DMS53 treated with DMSO at 0.1 percent for 48 hours (cell line): ENCODE measurements around the gene G6PC1.
"Not testable (repeated sequence)": the region's sequence is repeated elsewhere in the genome, so short reads cannot be mapped to it uniquely, and the experiment has no call there.

Experiments used
- DNase-seq: peaks from one replicate; lab custom pipeline; 2025; ENCODE audit not compliant: unreplicated experiment; lab: John Stamatoyannopoulos, UW

Gene G6PC1

DNA sequence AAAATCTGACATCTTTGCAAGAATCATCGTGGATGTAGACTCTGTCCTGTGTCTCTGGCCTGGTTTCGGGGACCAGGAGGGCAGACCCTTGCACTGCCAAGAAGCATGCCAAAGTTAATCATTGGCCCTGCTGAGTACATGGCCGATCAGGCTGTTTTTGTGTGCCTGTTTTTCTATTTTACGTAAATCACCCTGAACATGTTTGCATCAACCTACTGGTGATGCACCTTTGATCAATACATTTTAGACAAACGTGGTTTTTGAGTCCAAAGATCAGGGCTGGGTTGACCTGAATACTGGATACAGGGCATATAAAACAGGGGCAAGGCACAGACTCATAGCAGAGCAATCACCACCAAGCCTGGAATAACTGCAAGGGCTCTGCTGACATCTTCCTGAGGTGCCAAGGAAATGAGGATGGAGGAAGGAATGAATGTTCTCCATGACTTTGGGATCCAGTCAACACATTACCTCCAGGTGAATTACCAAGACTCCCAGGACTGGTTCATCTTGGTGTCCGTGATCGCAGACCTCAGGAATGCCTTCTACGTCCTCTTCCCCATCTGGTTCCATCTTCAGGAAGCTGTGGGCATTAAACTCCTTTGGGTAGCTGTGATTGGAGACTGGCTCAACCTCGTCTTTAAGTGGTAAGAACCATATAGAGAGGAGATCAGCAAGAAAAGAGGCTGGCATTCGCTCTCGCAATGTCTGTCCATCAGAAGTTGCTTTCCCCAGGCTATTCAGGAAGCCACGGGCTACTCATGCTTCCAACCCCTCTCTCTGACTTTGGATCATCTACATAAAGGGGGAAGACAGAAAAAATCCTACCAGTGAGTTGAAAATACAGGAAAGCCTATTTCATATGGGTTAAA lies at the start of gene G6PC1:
G6PC1 (plus strand) TSS at position 340 of the 872 bp plus-strand sequence; CDS start at position 418, 78 bp downstream.
- no peak for DNase-seq

DNA sequence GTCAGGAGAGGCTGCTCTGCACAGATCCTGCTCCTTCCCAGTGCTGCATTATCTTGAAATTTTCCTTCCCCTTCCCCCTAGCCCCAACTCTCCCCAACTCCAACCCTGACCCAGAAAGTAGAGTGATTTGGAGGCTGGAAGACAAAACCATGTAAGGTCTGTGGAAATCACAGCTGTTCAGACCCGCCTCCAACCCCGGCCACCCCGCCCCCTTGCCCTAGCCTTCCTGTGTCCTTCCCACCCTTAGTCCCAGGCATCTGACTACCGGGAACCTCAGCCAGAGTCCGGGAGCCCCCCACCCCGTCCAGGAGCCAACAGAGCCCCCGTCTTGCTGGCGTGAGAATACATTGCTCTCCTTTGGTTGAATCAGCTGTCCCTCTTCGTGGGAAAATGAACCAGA lies 49.6 kb upstream of the G6PC1 start, which contains the start of gene AOC3:
AOC3 (plus strand) TSS at position 246 of the 400 bp plus-strand sequence; CDS start at position 391, 145 bp downstream.
- DNase-seq: no peak

DNA sequence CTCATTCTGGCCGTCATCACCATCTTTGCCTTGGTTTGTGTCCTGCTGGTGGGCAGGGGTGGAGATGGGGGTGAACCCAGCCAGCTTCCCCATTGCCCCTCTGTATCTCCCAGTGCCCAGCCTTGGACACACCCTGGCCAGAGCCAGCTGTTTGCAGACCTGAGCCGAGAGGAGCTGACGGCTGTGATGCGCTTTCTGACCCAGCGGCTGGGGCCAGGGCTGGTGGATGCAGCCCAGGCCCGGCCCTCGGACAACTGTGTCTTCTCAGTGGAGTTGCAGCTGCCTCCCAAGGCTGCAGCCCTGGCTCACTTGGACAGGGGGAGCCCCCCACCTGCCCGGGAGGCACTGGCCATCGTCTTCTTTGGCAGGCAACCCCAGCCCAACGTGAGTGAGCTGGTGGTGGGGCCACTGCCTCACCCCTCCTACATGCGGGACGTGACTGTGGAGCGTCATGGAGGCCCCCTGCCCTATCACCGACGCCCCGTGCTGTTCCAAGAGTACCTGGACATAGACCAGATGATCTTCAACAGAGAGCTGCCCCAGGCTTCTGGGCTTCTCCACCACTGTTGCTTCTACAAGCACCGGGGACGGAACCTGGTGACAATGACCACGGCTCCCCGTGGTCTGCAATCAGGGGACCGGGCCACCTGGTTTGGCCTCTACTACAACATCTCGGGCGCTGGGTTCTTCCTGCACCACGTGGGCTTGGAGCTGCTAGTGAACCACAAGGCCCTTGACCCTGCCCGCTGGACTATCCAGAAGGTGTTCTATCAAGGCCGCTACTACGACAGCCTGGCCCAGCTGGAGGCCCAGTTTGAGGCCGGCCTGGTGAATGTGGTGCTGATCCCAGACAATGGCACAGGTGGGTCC lies 49.0 kb upstream of the G6PC1 start:
- not testable (repeated sequence) for DNase-seq

DNA sequence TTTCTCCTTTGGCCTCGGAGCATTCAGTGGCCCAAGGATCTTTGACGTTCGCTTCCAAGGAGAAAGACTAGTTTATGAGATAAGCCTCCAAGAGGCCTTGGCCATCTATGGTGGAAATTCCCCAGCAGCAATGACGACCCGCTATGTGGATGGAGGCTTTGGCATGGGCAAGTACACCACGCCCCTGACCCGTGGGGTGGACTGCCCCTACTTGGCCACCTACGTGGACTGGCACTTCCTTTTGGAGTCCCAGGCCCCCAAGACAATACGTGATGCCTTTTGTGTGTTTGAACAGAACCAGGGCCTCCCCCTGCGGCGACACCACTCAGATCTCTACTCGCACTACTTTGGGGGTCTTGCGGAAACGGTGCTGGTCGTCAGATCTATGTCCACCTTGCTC lies 48.2 kb upstream of the G6PC1 start:
- no peak for DNase-seq

DNA sequence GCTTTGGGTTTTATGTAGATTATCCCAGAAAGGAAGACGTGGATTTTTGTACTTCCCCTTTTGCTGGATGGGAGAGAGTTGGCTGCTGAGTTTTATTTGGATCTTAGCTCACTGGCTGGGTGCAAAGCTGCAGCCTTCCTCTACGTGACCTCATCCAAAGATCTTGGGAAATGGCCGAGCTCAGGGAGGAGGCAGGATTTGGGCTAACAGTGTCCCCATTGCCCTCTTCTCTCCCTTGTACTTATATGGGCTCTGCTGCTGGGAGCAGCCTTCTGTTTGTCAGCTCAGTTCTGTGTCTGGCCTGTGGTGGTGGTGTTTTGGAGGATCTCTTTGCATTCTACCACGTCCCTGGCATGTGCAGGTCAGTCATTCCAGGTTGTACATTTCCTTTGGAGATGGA lies 47.6 kb upstream of the G6PC1 start:
- no peak for DNase-seq

DNA sequence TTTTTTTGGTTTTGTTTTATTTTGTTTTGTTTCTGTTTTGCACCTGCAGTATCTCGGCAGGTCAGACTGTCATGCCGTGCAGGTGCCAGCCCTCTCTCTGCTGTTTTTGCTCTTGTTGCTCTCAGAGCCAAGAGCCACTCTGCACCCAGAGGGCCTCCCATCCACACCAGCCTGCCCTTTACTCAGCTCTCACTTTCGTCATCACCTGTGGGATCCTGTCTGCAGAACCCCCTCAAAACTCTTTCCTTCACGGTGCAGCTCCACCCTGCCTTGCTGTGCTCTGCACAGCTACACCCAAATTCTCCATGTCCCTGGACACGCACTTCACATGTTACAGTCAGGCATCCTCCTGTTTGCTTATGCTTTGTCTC lies 47.0 kb upstream of the G6PC1 start:
- no peak for DNase-seq

DNA sequence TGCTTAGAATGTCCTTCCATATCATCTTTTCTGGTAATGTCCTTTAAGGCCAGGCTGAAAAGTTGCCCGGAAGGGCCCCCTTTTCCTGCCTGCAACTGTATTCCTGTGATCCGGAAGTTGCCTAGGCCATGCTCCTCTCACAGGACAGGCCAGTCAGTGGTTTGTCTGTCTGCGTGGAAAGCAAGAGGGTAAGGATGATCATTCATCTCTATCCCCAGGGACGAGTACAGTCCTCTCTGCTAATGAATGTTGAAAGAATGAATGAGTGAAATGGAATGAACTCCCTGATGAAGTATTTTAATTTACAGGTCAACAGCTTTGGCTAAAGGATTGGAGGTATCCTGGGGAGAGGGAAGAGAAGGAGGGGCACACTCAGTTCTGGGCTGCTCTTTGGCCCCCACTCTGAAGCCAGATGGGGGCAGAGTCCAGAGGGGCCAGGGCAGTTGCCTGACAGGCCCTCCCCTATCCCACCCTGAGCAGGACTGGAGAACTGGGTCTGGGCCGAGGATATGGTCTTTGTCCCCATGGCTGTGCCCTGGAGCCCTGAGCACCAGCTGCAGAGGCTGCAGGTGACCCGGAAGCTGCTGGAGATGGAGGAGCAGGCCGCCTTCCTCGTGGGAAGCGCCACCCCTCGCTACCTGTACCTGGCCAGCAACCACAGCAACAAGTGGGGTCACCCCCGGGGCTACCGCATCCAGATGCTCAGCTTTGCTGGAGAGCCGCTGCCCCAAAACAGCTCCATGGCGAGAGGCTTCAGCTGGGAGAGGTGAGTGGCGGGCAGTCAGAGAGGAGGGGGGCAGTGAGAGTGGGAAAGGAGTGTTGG lies 46.4 kb upstream of the G6PC1 start:
- no peak for DNase-seq

DNA sequence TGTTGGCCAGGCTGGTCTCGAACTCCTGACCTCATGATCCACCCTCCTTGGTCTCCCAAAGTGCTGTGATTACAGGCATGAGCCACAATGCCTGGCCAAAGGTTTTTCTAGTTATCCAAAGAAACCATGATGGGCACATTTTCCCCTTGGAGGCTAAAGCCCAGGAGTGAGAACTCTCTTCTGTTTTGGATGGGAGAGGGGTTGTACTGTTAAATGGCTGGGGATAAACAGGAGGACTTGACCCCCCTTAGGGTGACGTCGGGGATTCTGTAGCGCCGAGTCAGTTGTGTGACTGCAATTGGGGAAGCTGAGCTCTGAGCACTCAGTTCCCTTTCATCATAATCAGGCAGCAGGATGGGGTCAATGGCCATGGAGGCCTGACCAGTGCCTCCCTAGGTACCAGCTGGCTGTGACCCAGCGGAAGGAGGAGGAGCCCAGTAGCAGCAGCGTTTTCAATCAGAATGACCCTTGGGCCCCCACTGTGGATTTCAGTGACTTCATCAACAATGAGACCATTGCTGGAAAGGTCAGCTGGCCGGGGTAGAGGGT lies 45.5 kb upstream of the G6PC1 start:
- DNase-seq: no peak

DNA sequence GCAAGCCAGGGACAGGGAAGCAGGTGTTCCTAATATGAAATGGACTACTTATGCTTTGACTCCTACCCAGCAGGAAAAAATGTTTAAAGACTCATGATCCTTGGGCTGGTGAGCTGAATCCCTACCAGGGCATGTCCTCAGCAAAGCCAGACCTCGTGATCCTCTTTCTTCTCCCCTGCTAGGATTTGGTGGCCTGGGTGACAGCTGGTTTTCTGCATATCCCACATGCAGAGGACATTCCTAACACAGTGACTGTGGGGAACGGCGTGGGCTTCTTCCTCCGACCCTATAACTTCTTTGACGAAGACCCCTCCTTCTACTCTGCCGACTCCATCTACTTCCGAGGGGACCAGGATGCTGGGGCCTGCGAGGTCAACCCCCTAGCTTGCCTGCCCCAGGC lies 44.5 kb upstream of the G6PC1 start:
- not testable (repeated sequence) for DNase-seq

DNA sequence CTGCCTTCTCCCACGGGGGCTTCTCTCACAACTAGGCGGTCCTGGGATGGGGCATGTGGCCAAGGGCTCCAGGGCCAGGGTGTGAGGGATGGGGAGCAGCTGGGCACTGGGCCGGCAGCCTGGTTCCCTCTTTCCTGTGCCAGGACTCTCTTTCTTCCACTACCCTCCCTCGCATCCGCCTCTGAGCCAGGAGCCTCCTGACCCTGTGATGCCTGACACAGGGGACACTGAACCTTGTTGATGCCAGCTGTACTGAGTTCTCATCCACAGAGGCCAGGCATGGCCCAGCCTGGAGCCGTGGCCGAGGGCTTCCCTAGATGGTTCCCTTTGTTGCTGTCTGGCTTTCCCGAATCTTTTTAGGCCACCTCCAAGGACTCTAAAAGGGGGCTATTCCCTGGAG lies 44.1 kb upstream of the G6PC1 start:
- DNase-seq: not testable (repeated sequence)

DNA sequence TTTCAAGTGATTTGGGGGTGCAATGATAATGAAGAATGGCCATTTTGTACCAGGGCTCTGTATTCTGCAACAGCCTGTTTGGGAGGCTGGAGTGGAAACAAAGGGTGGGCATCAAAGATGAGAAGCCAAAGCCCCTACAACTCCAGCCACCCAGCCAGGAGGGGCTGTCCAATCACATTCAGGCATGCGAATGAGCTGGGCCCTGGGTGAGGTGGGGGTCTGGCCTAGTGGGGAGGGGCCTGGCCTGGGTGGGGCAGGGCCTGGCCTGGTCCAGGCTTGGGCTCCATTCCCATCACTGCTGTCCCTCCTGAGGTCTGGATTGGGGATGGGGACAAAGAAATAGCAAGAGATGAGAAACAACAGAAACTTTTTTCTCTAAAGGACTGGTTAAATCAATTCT lies 43.2 kb upstream of the G6PC1 start:
- DNase-seq: no peak

DNA sequence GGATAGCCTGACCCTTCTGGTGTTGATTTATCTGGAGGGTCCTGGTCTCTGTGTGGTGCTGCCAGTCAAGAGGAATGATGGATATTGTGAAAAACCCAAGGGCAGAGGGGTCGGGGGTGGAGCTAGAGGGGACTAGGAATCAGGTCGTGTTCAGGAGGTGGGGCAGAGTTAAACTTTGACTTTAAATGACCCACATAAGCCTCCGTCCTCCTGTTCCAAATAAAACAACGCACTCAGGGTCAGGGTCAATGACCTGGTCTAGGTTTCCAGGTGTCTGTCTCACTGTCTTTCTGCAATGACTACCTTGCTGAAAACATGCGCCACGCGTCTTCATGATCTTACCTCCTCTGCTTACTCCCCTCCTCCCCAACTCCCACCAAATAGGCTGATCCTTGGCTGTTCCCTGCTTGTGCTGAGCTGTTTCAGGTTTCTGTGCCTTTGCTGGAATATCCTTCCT lies 34.9 kb upstream of the G6PC1 start:
- no peak for DNase-seq

DNA sequence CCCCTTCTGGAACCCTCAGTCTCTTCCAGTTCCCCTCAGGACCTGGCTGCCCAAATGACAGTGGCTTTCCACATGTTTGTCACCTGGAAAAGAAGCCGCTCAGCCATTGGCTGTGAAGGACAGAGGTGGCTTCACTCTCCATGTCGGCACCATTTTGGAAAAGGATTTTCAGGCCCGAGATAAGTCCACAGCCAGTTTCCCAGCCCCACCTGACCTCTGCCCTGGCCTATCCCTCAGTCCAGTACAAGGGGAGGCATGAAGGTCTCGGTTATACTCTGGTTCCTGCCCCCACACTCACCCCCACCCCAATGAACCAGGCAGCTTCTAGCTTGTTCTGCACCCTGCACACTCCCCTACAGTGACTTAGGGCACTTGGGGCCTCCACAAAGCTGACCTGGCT lies 34.4 kb upstream of the G6PC1 start:
- no peak for DNase-seq

DNA sequence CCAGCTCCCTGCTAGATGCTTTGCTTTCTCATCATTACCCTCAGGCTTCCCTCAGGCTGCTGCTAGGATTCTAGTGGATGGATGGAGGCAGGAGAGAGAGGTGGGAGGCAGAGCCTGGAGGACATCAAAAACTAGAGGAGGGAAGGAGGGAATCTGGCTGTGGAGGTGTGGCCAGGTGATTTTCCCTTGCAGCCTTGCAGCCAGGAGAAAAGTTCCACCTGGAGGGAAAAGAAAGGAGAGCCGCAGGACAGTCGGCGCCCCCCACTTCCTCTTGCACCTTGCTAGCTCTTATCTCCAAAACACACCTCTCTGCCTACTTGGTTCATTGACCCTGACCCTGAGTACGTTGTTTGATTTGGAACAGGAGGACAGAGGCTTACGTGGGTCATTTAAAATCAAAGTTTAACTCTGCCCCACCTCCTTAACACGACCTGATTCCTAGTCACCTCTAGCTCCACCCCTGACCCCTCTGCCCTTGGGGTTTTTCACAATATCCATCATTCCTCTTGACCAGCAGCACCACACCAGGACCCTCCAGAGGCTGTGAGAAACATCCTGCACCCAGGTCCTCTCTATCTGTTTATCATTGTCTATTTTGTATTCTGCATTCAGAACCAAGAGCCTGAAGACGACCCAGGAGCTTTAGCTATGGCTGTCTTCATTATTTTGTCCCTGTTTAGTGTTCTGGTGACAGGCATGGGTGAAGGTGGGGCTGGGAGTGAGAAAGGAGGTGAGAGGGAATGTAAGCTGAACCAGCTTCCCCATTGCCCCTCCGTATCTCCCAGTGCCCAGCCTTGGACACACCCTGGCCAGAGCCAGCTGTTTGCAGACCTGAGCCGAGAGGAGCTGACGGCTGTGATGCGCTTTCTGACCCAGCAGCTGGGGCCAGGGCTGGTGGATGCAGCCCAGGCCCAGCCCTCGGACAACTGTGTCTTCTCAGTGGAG lies 33.7 kb upstream of the G6PC1 start:
- no peak for DNase-seq

DNA sequence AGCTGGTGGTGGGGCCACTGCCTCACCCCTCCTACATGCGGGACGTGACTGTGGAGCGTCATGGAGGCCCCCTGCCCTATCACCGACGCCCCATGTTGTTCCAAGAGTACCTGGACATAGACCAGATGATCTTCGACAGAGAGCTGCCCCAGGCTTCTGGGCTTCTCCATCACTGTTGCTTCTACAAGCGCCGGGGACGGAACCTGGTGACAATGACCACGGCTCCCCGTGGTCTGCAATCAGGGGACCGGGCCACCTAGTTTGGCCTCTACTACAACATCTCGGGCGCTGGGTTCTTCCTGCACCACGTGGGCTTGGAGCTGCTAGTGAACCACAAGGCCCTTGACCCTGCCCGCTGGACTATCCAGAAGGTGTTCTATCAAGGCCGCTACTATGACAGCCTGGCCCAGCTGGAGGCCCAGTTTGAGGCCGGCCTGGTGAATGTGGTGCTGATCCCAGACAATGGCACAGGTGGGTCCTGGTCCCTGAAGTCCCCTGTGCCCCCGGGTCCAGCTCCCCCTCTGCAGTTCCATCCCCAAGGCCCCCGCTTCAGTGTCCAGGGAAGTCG lies 32.8 kb upstream of the G6PC1 start:
- DNase-seq: not testable (repeated sequence)

DNA sequence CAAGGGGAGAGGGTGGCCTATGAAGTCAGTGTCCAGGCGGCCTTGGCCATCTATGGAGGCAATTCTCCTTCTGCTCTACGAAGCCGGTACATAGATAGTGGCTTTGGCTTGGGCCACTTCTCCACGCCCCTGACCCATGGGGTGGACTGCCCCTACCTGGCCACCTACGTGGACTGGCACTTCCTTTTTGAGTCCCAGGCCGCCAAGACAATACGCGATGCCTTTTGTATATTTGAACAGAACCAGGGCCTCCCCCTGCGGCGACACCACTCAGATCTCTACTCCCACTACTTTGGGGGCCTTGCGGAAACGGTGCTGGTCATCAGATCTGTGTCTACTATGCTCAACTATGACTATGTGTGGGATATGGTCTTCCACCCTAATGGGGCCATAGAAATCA lies 32.3 kb upstream of the G6PC1 start:
- DNase-seq: no peak

DNA sequence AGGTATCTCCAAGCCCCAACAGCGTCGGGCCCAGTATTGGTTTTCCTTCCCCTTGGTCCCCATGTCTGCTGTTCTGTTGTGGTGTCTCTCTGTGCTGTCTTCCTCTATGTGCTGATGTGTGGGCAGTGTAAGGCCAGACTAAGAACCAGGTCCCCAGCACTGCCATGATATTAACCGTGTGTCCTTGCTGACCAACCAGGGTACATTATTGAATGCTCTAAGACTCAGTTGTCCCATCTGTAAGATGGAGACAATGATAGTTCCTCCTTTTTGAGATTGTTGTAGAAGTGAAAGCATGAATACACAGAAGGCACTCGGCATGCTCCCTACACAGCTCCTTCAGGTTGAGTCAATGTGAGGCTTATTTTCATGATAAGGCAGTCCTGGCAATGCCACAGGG lies 29.0 kb upstream of the G6PC1 start:
- DNase-seq: no peak

DNA sequence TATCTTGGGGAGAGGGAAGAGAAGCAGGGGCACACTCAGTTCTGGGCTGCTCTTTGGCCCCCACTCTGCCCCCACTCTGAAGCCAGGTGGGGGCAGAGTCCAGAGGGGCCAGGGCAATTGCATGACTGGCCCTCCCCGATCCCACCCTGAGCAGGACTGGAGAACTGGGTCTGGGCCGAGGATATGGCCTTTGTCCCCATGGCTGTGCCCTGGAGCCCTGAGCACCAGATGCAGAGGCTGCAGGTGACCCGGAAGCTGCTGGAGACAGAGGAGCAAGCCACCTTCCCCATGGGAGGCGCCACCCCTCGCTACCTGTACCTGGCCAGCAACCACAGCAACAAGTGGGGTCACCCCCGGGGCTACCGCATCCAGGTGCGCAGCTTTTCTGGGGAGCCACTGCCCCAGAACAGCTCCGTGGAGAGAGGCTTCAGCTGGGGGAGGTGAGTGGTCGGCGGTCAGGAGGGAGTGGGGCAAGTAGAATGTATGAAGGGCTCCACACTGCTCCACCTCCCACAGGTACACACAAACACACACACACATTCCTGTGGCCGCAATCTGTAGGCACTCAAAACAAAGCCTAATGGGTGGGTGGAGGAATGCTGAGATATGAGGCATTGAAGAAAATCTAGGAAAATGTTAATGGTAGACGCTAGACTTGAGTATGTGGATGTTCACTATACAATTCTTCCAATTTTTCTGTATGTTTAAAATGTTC lies 28.2 kb upstream of the G6PC1 start:
- DNase-seq: no peak

DNA sequence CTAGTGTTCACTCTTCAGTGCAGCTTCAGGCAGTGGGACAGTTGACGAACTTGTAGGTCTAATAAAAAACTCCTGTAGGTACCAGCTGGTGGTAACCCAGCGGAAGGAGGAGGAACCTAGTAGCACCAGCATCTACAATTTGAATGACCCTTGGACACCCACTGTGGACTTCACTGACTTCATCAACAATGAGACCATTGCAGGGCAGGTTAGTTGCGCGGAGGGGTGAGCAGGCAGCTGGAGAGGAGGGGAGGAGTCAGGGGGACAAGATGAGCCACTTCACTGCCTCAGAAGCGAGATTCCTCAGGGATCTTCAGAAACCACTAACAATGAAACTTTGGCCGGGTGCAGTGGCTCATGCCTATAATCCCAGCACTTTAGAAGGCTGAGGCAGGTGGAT lies 27.3 kb upstream of the G6PC1 start:
- DNase-seq: no peak
